Activated CD8-positive, alpha-beta memory T cell treated with anti-CD3 and anti-CD28 coated beads, Interleukin-2, amount 50 U/mL, for 1 hour (primary cell): ENCODE measurements around the gene PHF14.
"Not testable (repeated sequence)": the region's sequence is repeated elsewhere in the genome, so short reads cannot be mapped to it uniquely, and the experiment has no call there.

Experiments used
- DNase-seq: peaks from one replicate; pipeline ENCODE4 v3.0.0-alpha.2; 2020; ENCODE audit errors: extremely low read depth

Gene PHF14

DNA sequence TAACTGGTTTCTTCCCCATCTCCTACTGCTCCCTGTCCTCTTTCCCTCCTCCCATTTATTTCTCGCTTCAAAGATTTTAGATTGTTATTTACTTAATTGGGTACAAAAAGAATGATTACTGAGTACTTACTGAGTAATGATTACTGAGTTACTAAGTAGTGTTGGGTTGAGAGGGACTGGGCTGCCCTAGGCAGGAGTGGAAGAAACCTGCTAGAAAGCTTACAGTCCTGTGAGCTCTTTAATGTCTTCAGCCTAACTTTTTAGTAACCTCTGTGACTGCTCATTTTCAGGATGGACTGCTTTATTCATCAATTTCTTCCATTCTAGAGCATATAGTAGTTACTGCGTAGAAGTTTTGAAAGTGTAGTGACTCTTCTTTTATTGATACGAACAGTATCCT lies 7.6 kb downstream of the PHF14 start:
- DNase-seq, result no peak

DNA sequence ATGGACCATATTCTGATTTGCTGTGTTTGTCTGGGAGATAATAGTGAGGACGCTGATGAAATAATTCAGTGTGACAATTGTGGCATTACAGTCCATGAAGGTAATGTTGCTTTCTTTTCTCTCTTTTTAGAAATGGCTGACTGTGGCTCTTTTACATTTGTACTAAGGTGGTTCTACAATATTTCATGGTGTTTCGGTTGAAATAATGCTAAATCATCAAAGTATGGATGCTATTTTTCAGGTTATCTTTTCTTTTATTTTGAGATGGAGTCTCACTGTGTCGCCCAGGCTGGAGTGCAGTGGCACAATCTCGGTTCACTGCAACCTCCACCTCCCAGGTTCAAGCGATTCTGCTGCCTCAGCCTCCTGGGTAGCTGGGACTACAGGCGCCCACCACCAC lies 17.1 kb downstream of the PHF14 start:
- DNase-seq, result not testable (repeated sequence)

DNA sequence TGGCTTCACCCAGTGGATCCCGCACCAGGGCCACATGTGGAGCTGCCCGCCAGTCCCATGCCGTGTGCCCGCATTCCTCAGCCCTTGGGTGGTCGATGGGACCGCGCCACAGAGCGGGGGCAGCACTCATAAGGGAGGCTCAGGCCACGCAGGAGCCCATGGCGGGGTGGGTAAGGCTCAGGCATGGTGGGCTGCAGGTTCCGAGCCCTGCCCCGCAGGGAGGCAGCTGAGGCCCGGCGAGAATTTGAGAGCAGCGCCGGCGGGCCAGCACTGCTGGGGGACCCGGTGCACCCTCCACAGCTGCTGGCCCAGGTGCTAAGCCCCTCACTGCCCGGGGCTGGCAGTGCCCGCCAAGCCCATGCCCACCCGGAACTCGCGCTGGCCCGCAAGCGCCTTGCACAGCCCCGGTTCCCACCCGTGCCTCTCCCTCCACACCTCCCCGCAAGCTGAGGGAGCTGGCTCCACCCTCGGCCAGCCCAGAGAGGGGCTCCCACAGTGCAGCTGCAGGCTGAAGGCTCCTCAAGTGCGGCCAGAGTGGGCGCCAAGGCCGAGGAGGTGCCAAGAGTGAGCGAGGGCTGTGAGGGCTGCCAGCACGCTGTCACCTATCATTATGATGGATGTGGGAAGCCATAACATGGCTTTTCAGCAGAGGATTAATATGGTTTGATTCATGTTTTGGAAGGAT lies 22.0 kb downstream of the PHF14 start:
- DNase-seq, result not testable (repeated sequence)

DNA sequence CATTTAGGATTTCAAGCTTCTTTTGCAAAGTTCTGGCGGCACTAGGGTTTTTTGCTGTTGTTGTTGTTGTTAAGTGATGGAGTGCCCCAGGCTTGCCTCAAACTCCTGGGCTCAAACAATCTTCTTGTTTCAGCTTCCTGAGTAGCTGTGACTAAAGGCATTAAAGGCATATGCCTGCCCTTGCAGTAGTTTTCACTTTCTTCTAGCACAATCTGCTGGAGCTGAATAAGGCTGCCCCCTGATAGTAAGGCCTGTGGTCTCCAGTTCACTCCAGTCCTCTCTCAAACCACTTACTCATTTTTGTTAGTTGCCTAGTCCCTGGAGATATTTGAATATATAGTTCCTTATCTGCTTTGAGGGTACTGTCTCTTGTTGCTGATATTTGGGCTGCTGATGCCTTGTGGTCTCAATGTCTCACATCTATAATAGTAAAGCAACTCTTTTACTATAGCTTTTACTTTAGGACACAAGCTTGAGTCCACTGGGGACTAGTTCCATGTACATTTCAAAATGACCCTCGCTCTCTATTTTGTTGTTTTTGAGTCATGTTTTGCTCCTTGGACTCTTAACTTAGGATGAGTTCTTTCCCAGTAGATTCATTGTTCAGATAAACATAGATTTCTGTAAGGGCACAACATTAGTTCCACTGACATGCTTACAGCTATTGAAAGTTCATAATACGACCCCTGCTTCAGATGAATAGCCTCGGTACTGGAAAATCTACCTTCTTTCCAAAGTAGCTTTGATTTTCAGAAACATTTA lies 25.5 kb downstream of the PHF14 start:
- no peak for DNase-seq

GRCh38 chr7:11005202-11005601 lies 31.5 kb downstream of the PHF14 start:
- DNase-seq, result no peak

DNA sequence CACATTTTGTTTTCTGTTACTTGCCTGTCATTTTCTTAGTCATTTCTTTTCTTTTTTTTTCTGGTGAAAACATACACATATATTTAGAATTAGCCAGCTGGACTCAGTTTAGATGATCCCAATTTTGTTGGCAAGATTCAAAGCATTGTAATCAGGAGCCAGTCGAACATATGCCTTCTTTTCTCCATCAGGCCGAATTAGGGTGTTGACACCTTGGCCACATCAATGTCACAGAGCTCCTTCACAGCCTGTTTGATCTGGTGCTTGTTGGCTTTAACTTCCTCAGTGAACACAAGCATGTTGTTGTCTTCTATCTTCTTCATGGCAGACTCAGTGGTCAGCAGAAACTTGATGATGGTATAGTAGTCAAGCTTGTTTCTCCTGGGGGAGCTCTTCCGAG lies 32.6 kb downstream of the PHF14 start:
- DNase-seq, result no peak

GRCh38 chr7:11009631-11010030 lies 36.0 kb downstream of the PHF14 start:
- DNase-seq, result no peak

- DNase-seq, result no peak
Observed at GRCh38 chr7:11021468-11021867, 47.8 kb downstream of the PHF14 start.

- no peak for DNase-seq
Observed at GRCh38 chr7:11026452-11027359, 53.0 kb downstream of the PHF14 start.

- no peak for DNase-seq
Observed at GRCh38 chr7:11035661-11036060, 62.0 kb downstream of the PHF14 start.

DNA sequence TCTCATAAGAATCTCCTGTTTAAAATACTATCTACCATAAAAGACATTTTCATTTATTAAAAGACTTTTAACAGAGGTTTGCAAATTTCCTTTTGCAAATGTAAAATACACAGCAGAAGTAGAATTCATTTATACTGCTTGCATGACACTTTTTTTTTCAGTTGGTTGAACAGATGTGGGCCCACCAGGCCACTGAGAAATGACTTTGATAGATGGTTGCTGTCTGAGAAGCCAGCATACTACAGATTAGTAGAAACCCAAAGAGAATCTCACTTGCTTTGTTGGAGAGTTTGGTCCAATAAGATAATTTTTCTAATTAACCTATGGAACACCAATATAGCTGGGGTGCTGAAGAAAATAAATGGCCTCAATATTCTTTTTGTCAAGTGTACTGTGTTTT lies 66.3 kb downstream of the PHF14 start:
- no peak for DNase-seq

DNA sequence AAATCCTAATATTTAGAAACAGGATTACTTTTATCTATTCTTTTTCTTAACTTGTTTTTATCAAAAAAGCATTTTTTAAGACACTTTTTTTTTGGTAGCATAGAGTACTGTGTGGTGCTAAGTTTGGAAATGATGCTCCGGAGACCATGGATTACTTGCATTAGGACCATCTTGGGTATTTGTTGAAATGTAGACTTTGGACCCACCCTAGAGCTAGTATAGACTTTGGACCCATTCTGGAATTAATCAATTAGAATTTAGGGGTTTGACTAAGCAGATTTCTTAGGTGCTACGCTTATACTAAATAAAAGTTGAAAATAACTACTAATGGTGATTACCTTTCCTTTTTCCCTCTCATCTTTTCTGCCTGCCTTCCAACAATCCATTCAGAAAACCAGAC lies 80.4 kb downstream of the PHF14 start:
- no peak for DNase-seq

- DNase-seq, result no peak
Observed at GRCh38 chr7:11060893-11061292, 87.2 kb downstream of the PHF14 start.

GRCh38 chr7:11062110-11062509 lies 88.4 kb downstream of the PHF14 start:
- DNase-seq, result no peak

- DNase-seq, result no peak
Observed at GRCh38 chr7:11069591-11069990, 95.9 kb downstream of the PHF14 start.

DNA sequence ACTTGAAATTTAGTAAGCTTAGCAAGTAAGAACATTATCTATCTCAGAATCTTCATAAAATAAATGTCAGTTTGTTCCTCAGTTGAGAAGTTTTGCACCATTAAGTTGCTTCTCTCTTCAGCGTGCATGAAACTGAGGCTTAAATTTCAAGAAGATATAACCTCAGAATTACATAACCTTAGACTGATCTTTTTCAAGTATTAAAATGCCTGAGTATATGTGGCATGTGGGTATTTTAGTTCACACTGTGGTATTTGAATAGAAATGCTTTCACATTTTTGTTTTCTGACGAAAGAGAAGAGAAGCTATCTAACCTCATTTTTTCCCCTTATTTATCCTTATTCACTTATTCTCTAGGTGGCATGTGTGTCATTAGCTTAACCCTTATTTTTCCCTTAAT lies 104.1 kb downstream of the PHF14 start:
- DNase-seq, result no peak

- no peak for DNase-seq
Observed at GRCh38 chr7:11078247-11078834, 104.7 kb downstream of the PHF14 start.

- DNase-seq, result no peak
Observed at GRCh38 chr7:11079907-11080306, 106.2 kb downstream of the PHF14 start.

- DNase-seq, result no peak
Observed at GRCh38 chr7:11082121-11082520, 108.4 kb downstream of the PHF14 start.

DNA sequence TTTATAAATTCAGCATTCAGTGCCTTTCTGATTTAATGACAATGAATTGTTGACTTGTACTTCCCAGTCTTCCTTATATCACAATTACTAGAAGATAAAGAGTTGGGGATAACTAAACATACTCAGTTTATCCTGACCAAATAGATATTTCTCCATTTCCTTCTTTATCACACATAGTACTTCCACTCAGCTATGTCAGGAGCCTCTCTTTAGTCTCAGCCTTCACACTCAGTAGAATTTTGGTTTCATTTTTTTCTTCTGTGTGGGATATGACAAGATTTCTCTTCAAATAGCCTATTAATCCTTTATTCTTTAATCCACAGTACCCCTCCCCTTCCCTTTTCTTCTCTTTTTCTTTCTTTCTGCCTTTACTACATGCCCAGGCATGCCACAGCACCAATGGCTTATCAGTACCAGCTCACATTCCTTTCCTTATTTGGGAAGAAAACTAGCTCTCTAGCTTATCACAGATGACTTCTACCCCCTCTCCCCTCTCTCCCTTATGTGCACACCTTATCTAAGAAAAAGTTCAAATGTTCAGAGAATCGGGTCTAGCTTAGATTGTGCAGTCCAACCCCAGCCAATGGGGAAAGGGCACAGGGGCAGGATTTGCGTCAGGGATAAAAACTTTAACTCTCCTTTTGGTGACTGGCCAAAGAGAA lies 109.0 kb downstream of the PHF14 start:
- DNase-seq, result no peak

GRCh38 chr7:11083214-11083568 lies 109.5 kb downstream of the PHF14 start:
- DNase-seq, result no peak

DNA sequence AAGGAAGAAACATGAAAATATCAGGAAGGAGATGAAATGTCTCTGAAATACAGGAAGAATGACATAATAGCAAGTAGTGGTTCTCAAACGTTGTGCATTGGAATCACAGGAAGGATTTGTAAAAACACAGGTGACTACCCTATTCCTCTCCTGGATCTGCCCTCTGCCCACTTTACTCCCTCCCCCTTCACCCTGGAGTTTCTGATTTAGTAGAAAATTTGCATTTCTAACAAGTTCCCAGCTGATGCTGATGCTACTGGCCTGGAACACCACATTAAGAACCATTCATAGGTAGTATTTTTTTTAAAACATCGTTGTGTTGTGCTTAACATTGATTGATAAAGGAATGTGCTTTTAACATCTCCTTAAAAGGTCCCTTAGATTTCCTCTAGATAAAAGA lies 130.9 kb downstream of the PHF14 start:
- DNase-seq, result no peak
